ENCODE results near the gene RRP36.
"Not testable (repeated sequence)": the region's sequence is repeated elsewhere in the genome, so short reads cannot be mapped to it uniquely, and the experiment has no call there.

Gene RRP36

DNA sequence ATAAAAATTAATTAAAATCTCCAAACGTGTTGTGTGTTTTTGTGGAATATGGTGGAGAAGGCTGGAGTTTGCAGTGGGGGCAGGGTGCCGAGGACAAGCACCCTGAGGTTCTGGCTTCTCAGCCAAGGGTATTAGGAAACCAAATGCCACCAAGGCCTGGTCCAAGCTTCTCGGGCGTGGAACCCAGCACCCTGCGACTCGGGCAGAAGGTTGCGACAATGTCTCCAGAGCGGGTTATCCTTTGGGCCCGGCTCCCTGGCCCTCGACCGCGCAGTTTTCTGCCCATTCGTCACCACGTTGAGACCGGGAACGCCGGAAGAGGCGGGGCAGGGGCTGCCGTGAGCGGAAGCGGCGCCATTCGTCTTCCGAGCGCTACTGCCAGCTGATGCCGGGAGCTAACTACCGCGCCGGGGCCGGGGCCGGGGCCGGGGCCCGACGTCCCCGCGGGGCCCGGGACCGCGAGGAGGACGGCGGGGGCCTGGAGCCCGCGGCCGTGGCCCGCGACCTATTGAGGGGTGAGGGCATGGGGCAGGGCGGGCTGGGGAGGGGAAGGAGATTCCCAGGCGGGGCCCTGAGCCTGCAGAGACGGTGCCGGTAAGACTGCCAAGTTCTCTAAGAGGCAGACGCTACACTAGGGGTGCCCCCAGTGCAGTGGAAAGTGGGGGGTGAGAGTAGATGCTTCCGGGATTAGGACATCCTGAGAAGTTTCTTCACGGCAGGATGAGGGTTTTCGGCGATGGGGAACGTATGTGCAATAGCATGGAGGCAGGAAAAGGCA is at the start of gene RRP36:
Gene RRP36, plus strand, starts transcription at position 354 of the 778 bp plus-strand sequence. Its CDS starts 32 bp downstream, at position 386.
- peak; percentile 62 for DNase-seq

- DNase-seq = no peak
Measured at GRCh38 chr6:42971746-42972327, 49.6 kb upstream of the RRP36 start.

- DNase-seq = no peak
Measured at GRCh38 chr6:42973926-42974325, 47.5 kb upstream of the RRP36 start.

DNA sequence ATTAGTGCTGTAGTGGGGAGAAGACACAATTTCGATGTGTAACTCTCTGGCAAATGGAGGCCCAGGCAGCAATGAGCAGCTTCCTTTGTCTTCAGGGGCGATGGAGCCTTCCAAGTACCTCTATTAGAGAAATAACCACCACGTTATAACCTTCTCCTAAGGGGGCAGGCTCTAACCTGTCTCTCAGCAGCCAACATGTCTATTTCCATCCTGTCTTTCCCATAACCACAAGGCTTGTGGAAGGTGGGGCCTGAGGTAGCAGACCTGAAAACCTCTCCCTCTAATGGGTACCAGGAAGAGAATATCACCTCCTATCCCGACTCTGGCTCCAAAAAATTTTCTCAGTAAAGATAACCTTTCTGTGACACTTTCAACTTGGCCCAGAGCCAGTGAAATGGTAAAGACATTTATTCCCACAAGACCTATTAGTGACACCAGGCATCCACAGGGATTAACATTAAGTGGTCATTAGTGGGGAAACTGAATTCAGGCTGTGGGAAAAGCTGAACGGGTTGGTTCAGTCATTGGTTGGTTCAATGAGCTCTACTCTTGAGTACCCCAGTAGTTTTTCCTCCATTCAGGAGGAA is 46.4 kb upstream of the RRP36 start:
- DNase-seq = no peak

DNA sequence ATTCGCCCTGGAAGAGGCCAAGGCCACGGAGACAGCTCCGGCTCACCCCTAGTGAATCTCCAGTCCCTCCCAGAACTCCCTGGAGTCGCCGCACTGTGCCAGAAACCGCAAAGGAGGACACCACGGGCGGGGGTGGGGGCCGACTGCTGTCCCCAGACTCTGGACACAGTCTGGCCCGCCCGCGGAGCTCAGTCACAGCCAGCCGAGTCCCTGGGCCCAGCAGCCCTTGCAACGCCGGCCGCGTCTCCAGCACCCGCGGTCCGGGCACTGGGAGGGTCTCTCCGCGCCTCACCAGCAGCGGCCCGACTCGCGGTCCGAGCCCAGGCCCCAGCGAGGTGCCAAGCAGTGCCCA is 43.0 kb upstream of the RRP36 start:
- DNase-seq = no peak

- peak; percentile 51 for DNase-seq
Measured at GRCh38 chr6:42978839-42979522, 42.4 kb upstream of the RRP36 start, which contains the start of gene PEX6. Gene PEX6, minus strand, starts transcription at chr6:42979181. Its CDS starts 31 bp downstream, at chr6:42979150.

DNA sequence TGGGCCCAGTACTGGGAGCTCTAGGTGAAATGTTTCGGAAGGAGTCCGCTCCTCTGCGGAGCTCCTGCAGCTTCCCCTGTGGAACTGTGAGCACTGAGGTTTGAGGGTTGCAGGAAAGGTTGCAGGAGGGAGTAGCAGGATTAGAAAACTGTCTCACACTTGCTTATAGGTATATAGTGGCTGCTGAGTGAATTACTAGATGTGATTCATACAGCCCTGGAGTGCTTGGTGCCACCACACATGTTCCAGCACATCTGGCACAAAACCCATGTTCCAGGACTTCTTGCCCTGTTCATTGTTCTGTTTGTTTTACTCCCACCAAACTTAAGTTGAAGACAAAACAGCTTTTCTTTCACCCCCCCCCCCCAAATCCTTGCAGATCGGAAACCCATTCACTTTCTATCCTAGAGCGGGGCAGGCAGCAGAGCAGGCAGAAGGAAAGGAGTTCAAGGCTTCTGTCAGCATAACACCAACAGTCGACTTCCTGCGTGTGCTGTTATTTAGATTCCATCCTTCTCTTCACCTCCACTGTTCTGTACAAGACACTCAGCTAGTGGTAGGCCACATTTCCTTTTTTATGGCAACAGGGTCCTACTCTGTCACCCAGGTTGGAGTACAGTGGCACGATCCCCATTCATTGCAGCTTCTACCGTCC is 41.8 kb upstream of the RRP36 start:
- DNase-seq = no peak

GRCh38 chr6:42981836-42982235 is 39.6 kb upstream of the RRP36 start:
- DNase-seq = no peak

DNA sequence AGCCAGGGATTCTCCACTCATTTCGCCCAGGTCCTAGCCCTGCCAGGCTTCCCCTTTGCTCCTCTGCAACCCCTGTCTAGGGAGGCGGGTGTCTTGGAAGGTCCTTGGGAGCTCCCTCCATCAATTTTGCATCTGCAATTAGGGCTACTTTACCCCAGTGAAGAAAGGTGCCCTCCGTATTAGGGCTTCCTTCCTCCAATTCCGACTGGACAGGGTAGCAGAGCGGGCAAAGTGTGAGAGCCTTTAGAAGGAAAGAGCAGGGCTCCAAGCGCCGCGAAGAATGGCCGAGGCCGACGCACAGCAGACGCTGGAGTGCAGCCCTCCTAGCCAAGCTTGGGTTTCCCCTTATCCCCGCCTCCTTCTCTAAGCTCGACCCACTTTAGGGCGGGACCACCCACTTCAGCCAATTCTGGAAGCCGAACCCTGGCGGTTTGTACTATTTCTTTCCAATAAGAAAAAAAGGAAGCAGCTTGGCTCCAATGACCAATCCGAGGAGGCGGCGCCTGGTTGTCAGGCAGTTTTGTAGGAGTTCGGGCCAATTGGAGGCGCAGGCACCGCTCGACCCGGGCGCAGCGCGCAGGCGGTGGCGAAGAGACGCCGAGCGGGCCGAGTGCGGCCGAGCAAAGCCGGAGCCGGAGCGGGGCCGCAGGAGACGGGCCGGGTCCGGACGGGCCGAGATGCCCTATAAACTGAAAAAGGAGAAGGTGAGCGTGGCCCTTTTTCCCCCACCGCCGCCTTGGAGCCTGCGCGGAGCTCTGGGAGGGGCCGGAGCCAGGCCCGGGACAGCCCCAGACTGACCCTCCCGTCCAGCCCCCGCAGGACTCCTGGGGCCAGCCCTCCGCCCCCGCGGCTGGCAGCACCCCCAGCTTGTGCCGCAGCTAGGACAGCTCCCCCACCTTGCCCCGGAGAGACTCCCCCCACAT is 37.2 kb upstream of the RRP36 start, which contains the start of gene PPP2R5D:
Gene PPP2R5D, plus strand, starts transcription at position 570 of the 923 bp plus-strand sequence. Its CDS starts 108 bp downstream, at position 678.
- DNase-seq = peak; percentile 99

- no peak for DNase-seq
Measured at GRCh38 chr6:42984924-42985475, 36.4 kb upstream of the RRP36 start.

GRCh38 chr6:42987533-42988451 is 33.6 kb upstream of the RRP36 start:
- DNase-seq = no peak

DNA sequence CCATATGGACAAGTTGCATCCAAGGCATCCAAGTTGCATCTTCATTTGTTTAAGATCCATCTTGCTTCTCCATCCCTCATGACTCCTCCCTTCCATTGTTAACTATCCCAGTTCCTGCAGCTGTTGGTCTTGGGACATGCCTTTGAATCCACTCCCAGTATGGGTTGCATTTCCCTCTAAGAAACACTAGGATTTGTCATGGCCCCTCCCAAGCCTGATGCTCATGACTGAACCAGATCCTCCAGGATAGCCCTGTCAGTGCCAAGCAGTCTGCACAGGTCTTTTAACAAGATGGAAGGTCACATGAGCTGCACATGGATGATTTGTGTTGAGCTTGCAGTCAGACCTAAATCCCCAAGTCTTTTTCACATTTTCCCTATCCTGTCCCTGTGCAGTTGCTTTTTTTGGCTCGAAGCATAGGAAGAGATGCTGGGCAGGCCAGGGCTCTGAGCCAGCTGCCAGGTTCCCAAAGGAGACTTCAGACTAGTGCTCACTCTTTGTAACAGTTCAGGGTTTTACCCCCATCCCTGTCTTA is 32.9 kb upstream of the RRP36 start:
- DNase-seq = no peak

- no peak for DNase-seq
Measured at GRCh38 chr6:42989923-42990322, 31.5 kb upstream of the RRP36 start.

DNA sequence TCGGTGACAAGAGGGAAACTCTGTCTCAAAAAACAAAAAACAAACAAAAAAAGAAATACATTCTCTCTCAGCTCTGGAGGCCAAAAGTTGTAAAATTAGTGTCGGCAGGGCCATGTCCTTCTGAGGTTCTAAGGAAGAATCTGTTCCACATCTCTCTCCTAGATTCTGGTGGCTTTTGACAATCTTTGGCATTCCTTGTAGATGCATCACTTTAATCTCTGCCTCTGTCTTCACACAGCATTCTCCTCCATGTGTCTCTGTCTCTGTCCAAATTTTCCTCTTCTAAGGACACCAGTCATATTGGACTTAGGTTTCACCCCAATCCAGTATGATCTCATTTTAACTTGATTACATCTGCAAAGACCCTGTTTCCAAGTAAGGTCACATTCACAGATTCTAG is 28.0 kb upstream of the RRP36 start:
- no peak for DNase-seq

- no peak for DNase-seq
Measured at GRCh38 chr6:42996513-42996912, 24.9 kb upstream of the RRP36 start.

DNA sequence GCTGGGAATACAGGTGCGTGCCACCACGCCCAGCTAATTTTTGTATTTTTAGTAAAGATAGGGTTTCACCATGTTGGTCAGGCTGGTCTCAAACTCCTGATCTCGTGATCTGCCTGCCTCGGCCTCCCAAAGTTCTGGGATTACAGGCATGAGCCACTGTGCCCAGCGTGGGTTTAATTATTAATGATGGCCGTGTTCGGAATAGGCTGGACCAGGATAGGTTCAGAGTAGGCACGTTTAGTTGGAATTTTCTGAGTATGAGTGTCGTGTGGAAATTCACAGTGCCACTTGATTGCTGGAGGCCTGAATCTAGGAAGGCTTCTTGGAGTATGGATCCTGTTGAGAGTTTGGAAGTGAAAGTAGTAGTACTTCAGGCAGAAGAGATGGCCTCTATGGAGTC is 23.2 kb upstream of the RRP36 start:
- DNase-seq = not testable (repeated sequence)

DNA sequence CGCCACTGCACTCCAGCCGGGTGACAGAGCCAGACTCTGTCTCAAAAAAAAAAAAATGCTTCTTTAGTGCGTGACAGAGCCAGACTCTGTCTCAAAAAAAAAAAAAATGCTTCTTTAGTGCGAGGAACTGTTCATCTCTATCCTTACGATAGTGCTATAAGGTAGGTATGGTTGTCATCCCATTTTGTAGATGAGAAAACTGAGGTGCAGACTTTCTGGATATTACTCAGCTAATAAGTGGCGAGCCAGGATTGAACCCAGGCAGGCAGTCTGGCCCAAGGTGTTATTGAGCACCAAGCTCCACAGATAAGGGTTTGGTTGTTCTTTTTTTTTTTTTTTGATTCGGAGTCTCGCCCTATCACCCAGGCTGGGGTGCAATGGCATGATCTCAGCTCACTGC is 19.6 kb upstream of the RRP36 start:
- no peak for DNase-seq

DNA sequence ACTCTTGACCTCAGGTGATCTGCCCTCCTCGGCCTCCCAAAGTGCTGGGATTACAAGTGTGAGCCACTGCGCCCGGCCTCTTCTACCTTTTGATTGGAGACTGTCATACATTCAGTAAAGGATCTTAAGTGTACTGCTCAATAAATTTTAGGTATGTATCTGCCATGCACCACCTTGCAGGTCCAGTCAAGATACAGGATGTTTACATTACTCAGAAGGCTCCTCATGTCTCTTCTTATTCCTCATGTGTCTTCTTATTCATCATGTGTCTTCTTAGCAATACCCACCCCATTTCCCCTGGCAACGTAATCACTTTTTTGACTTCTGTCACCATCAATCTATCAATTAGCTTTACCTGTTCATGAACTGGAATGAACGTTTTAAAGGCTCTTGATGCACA is 15.6 kb upstream of the RRP36 start:
- DNase-seq = no peak

GRCh38 chr6:43006251-43006650 is 15.2 kb upstream of the RRP36 start:
- DNase-seq = no peak

DNA sequence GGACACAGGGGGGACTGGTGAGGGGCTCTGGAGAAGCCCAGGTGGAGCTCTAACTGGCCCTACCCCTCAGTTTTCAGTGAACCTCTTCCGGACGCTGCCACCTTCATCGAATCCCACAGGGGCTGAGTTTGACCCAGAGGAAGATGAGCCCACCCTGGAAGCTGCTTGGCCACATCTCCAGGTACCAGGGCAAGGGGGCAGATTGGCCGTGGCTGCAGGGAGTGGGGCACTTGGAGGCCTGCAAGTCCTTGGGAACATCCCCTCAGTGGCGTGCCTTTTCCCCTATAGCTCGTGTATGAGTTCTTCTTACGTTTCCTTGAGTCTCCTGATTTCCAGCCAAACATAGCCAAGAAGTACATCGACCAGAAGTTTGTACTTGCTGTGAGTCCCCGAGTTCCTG is 14.3 kb upstream of the RRP36 start:
- DNase-seq = no peak

Data from amniotic stem cell (primary cell).